H9 (cell line): ENCODE results near the gene HMGCS1. TPM values are rescaled to one million over a fixed set of nuclear protein-coding genes. Genes with fewer than 3 reads are reported as not detected.

Experiments used
- DNase-seq: peaks from one replicate; pipeline ENCODE4 v3.0.0-alpha.2; 2017
- H2AFZ ChIP-seq: one replicate; pipeline ENCODE4 v1.6.1; 2013; ENCODE audit warnings: mild to moderate bottlenecking, low read length, control low read depth, moderate library complexity
- H2AK5ac ChIP-seq: 2 replicates; pipeline ENCODE4 v1.6.1; 2013; ENCODE audit warnings: low read length, control low read depth, mixed read lengths; ENCODE audit not compliant: insufficient read length
- H2BK120ac ChIP-seq: one replicate; pipeline ENCODE4 v1.6.1; 2013; ENCODE audit warnings: low read depth, mild to moderate bottlenecking, low read length, control low read depth, inconsistent platforms; ENCODE audit not compliant: poor library complexity, severe bottlenecking
- H2BK12ac ChIP-seq: 2 replicates; pipeline ENCODE4 v1.6.1; 2013; ENCODE audit warnings: low read length, control low read depth, mixed read lengths, low read depth; ENCODE audit not compliant: insufficient read length
- H2BK15ac ChIP-seq: 2 replicates; pipeline ENCODE4 v1.6.1; 2013; ENCODE audit warnings: low read depth, low read length, control low read depth
- H2BK20ac ChIP-seq: one replicate; pipeline ENCODE4 v1.6.1; 2013; ENCODE audit warnings: low read depth, mild to moderate bottlenecking, low read length, control low read depth, inconsistent platforms; ENCODE audit not compliant: poor library complexity, severe bottlenecking
- H2BK5ac ChIP-seq: 2 replicates; pipeline ENCODE4 v1.6.1; 2013; ENCODE audit warnings: low read length, control low read depth, mixed read lengths; ENCODE audit not compliant: insufficient read length
- H3K14ac ChIP-seq: 2 replicates; pipeline ENCODE4 v1.6.1; 2013; ENCODE audit warnings: low read length, control low read depth; ENCODE audit not compliant: insufficient read depth
- H3K18ac ChIP-seq: 2 replicates; pipeline ENCODE4 v1.6.1; 2013; ENCODE audit warnings: low read depth, mild to moderate bottlenecking, mixed read lengths, low read length, control low read depth; ENCODE audit not compliant: insufficient read length
- H3K23ac ChIP-seq: 2 replicates; pipeline ENCODE4 v1.6.1; 2013; ENCODE audit warnings: low read length, control low read depth, mixed read lengths, low read depth; ENCODE audit not compliant: insufficient read length
- H3K23me2 ChIP-seq: 2 replicates; pipeline ENCODE4 v1.6.1; 2013; ENCODE audit warnings: low read depth, mild to moderate bottlenecking, mixed read lengths, low read length, control low read depth; ENCODE audit not compliant: insufficient read length, poor library complexity, severe bottlenecking
- H3K27ac ChIP-seq: 2 replicates; pipeline ENCODE4 v1.5.1; 2013; ENCODE audit warnings: low read length, control low read depth, mixed read lengths, low read depth; ENCODE audit not compliant: insufficient read length
- H3K27me3 ChIP-seq: 2 replicates; pipeline ENCODE4 v1.6.1; 2013; ENCODE audit warnings: low read length, control low read depth, inconsistent platforms; ENCODE audit not compliant: insufficient read depth
- H3K4ac ChIP-seq: 2 replicates; pipeline ENCODE4 v1.6.1; 2013; ENCODE audit warnings: low read depth, mild to moderate bottlenecking, control low read depth, inconsistent platforms, low read length, moderate library complexity
- H3K4me1 ChIP-seq: 2 replicates; pipeline ENCODE4 v1.6.1; 2013; ENCODE audit warnings: low read length, control low read depth, inconsistent platforms; ENCODE audit not compliant: insufficient read depth
- H3K4me2 ChIP-seq: 2 replicates; pipeline ENCODE4 v1.6.1; 2013; ENCODE audit warnings: low read length, control low read depth, mixed read lengths; ENCODE audit not compliant: insufficient read length, insufficient read depth
- H3K56ac ChIP-seq: 2 replicates; pipeline ENCODE4 v1.6.1; 2013; ENCODE audit warnings: low read depth, mild to moderate bottlenecking, mixed read lengths, low read length, control low read depth; ENCODE audit not compliant: insufficient read length
- H3K79me1 ChIP-seq: 2 replicates; pipeline ENCODE4 v1.6.1; 2013; ENCODE audit warnings: low read depth, mild to moderate bottlenecking, moderate library complexity, low read length, control low read depth, inconsistent platforms; ENCODE audit not compliant: insufficient read depth, poor library complexity, severe bottlenecking
- H3K79me2 ChIP-seq: 2 replicates; pipeline ENCODE4 v1.6.1; 2013; ENCODE audit warnings: low read length, control low read depth, inconsistent platforms; ENCODE audit not compliant: insufficient read depth
- H3K9ac ChIP-seq: 2 replicates; pipeline ENCODE4 v1.6.1; 2013; ENCODE audit warnings: low read length, control low read depth, mixed read lengths; ENCODE audit not compliant: insufficient read length; ENCODE audit errors: extremely low read depth
- H3K9me3 ChIP-seq: one replicate; pipeline ENCODE4 v1.6.1; 2013; ENCODE audit warnings: low read depth, low read length, inconsistent platforms; ENCODE audit not compliant: control insufficient read depth
- H3T11ph ChIP-seq: one replicate; pipeline ENCODE4 v1.6.1; 2013; ENCODE audit warnings: mild to moderate bottlenecking, low read length, control low read depth, inconsistent platforms
- H4K20me1 ChIP-seq: one replicate; pipeline ENCODE4 v1.6.1; 2013; ENCODE audit not compliant: control insufficient read depth, insufficient read length, insufficient read depth
- H4K5ac ChIP-seq: 2 replicates; pipeline ENCODE4 v1.6.1; 2013; ENCODE audit warnings: low read depth, mild to moderate bottlenecking, mixed read lengths, low read length, control low read depth; ENCODE audit not compliant: insufficient read length
- H4K8ac ChIP-seq: replicated peaks from 2 replicates; pipeline ENCODE4 v1.6.1; 2013; ENCODE audit warnings: low read length, control low read depth, mixed read lengths, low read depth; ENCODE audit not compliant: insufficient read length
- H4K91ac ChIP-seq: 2 replicates; pipeline ENCODE4 v1.6.1; 2013; ENCODE audit warnings: low read depth, mild to moderate bottlenecking, moderate library complexity, mixed read lengths, low read length, control low read depth; ENCODE audit not compliant: insufficient read length
- H3K27ac Mint-ChIP-seq, 3 experiments: 2 replicates in 2 of 3; 3 replicates in 1 of 3; pipeline ENCODE4 v1.8.0; 2020 to 2021; ENCODE audit warnings: mixed read lengths in 3 of 3, mild to moderate bottlenecking in 1 of 3, moderate library complexity in 1 of 3
- H3K27me3 Mint-ChIP-seq: 2 replicates; pipeline ENCODE4 v1.8.0; 2021; ENCODE audit warnings: low read depth, mild to moderate bottlenecking, moderate library complexity, mixed read lengths
- H3K36me3 Mint-ChIP-seq, 3 experiments: 2 replicates in 2 of 3; 3 replicates in 1 of 3; pipeline ENCODE4 v1.8.0; 2020 to 2021; ENCODE audit warnings: low read depth in 3 of 3, mixed read lengths in 3 of 3; ENCODE audit not compliant: insufficient read depth in 1 of 3
- H3K4me1 Mint-ChIP-seq, 2 experiments: 2 replicates each; pipeline ENCODE4 v1.8.0; 2020; ENCODE audit warnings: mixed read lengths in 2 of 2
- H3K4me3 Mint-ChIP-seq, 2 experiments: 2 replicates in 1 of 2; 3 replicates in 1 of 2; pipeline ENCODE4 v1.8.0; 2020 to 2021; ENCODE audit warnings: mild to moderate bottlenecking in 2 of 2, mixed read lengths in 2 of 2, moderate library complexity in 1 of 2
- H3K9me3 Mint-ChIP-seq, 2 experiments: 2 replicates in 1 of 2; 3 replicates in 1 of 2; pipeline ENCODE4 v1.8.0; 2020; ENCODE audit warnings: mild to moderate bottlenecking in 2 of 2, mixed read lengths in 2 of 2, moderate library complexity in 1 of 2
- CTCF ChIP-seq: fragments of 200-600 bp; sonication (generic); conservative IDR thresholded peaks from 3 replicates; pipeline ENCODE4 v1.8.0; 2021; ENCODE audit warnings: antibody characterized with exemption, mild to moderate bottlenecking
- WGBS: extraction: QIAGEN DNeasy Blood & Tissue Kit; methylation state at CpG from one replicate; pipeline ENCODE4 v1.1.7; 2013; ENCODE audit warnings: missing lambda C conversion rate, low lambda C conversion rate, mixed read lengths; ENCODE audit not compliant: insufficient read length; ENCODE audit errors: extremely low coverage; 5-methylcytosine and 5-hydroxymethylcytosine counted together
- total RNA-seq: library from RNA; stranded (reverse); gene quantifications from 2 replicates; pipeline ENCODE4 v1.2.1, GENCODE V29; 2021

HMGCS1 gene
- total RNA-seq, 1 experiment from 2014 or later, result 147 TPM

GRCh38 chr5:43314724-43315123, 1.5 kb upstream of the HMGCS1 start:
- Histone ChIP-seq H2BK5ac (no peak overlapping the region), H3K9me3 (no peaks in the 10 kb centered on the region), H3K9ac (no peak overlapping the region), H4K8ac (no peak overlapping the region), H3K79me2 (peaks cover 34% of the 10 kb centered on the region; the same call in 1 of the 2 replicates), H3K79me1 (no peaks in the 10 kb centered on the region), H2BK120ac (no peak overlapping the region), H3K27ac (no peak overlapping the region), H3K23ac (no peak overlapping the region), H3K18ac (no peak overlapping the region), H2AK5ac (no peak overlapping the region), H2BK12ac (no peak overlapping the region), H2BK20ac (no peak overlapping the region), H4K5ac (no peak overlapping the region), H3K4me2 (no peak overlapping the region), H3K23me2 (peaks cover 13% of the 10 kb centered on the region), H3K4me1 (peaks cover 3% of the 10 kb centered on the region; the same call in 1 of the 2 replicates), H3K27me3 (no peaks in the 10 kb centered on the region), H2BK15ac (no peak overlapping the region), H4K91ac (no peak overlapping the region), H2AFZ (no peak overlapping the region), H4K20me1 (peaks cover 3% of the 10 kb centered on the region), H3K14ac (no peak overlapping the region), H3T11ph (no peak overlapping the region), H3K4ac (no peak overlapping the region; the same call in 1 of the 2 replicates), H3K56ac (no peak overlapping the region)
- Mint-ChIP-seq H3K27ac (peak overlapping the region in 1 of 3 experiments; percentile 99; a peak in 1 of 7 replicates), H3K27me3 (peaks cover 1% of the 10 kb centered on the region), H3K36me3 (peaks cover 12 to 28% (median 19%) of the 10 kb centered on the region in 3 experiments), H3K4me3 (no peak overlapping the region), H3K9me3 (peaks cover 2 to 9% of the 10 kb centered on the region in 2 experiments; a peak in 4 of 5 replicates), H3K4me1 (peaks cover 31 to 34% of the 10 kb centered on the region in 2 experiments)
- no CpG with 5 or more reads among the region's 6 CpGs for WGBS
- DNase-seq, result no peak
- TF ChIP-seq CTCF, result no peak
